SK-N-SH treated with all-trans-retinoic acid at 6 μM for 48 hours (cell line): ENCODE data around the gene TP53AIP1.

ENCODE experiments used
- ATAC-seq: fragments of 200-7000 bp; cut with Tn5 transposase; 3 replicates; pipeline ENCODE4 v1.9.1; 2020; ENCODE audit warnings: mild to moderate bottlenecking, moderate library complexity
- ARNTL ChIP-seq: fragments of 450-650 bp; formaldehyde crosslinking; IDR thresholded peaks from 2 replicates; pipeline ENCODE4 v1.5.0; 2020; ENCODE audit warnings: low read depth, mild to moderate bottlenecking, moderate library complexity, borderline replicate concordance
- BACH2 ChIP-seq: fragments of 250-450 bp; sonication (Bioruptor Pico); IDR thresholded peaks from 2 replicates; pipeline ENCODE4 v1.9.0; 2021; ENCODE audit warnings: mild to moderate bottlenecking, borderline replicate concordance
- CSDC2 ChIP-seq: fragments of 250-450 bp; sonication (Bioruptor Pico); IDR thresholded peaks from 2 replicates; pipeline ENCODE4 v1.5.0; 2020; ENCODE audit warnings: mild to moderate bottlenecking, moderate library complexity
- ESRRG ChIP-seq: fragments of 250-450 bp; sonication (Bioruptor Pico); IDR thresholded peaks from 2 replicates; pipeline ENCODE4 v1.6.1; 2021; ENCODE audit warnings: mild to moderate bottlenecking
- GLIS3 ChIP-seq: fragments of 250-450 bp; sonication (Bioruptor Pico); IDR thresholded peaks from 2 replicates; pipeline ENCODE4 v1.5.0; 2020; ENCODE audit warnings: mild to moderate bottlenecking, moderate library complexity
- ISL1 ChIP-seq: fragments of 250-450 bp; sonication (Bioruptor Pico); IDR thresholded peaks from 2 replicates; pipeline ENCODE4 v2.1.2; 2022; ENCODE audit warnings: mild to moderate bottlenecking, moderate library complexity
- OSR1 ChIP-seq: fragments of 250-450 bp; sonication (Bioruptor Pico); IDR thresholded peaks from 2 replicates; pipeline ENCODE4 v1.8.0; 2022; ENCODE audit warnings: moderate library complexity, mild to moderate bottlenecking, inconsistent platforms
- PPARA ChIP-seq: fragments of 250-450 bp; sonication (Bioruptor Pico); IDR thresholded peaks from 2 replicates; pipeline ENCODE4 v1.5.0; 2020; ENCODE audit warnings: mild to moderate bottlenecking, borderline replicate concordance
- RARB ChIP-seq: fragments of 250-450 bp; sonication (Bioruptor Pico); IDR thresholded peaks from 2 replicates; pipeline ENCODE4 v1.8.0; 2021; ENCODE audit warnings: mild to moderate bottlenecking, moderate library complexity
- SNAI2 ChIP-seq: fragments of 250-450 bp; sonication (Bioruptor Pico); IDR thresholded peaks from 2 replicates; pipeline ENCODE4 v1.5.0; 2020; ENCODE audit warnings: mild to moderate bottlenecking, moderate library complexity
- TCF4 ChIP-seq: fragments of 250-450 bp; sonication (Bioruptor Pico); IDR thresholded peaks from 2 replicates; pipeline ENCODE4 v1.8.0; 2021; ENCODE audit warnings: mild to moderate bottlenecking, moderate library complexity, borderline replicate concordance
- TOX ChIP-seq: fragments of 250-450 bp; sonication (Bioruptor Pico); IDR thresholded peaks from 2 replicates; pipeline ENCODE4 v1.8.0; 2021; ENCODE audit warnings: mild to moderate bottlenecking, moderate library complexity, borderline replicate concordance
- ZC3H10 ChIP-seq: fragments of 250-450 bp; sonication (Bioruptor Pico); IDR thresholded peaks from 2 replicates; pipeline ENCODE4 v1.5.1; 2021; ENCODE audit warnings: mild to moderate bottlenecking, moderate library complexity
- ZFP30 ChIP-seq: fragments of 450-650 bp; formaldehyde crosslinking; IDR thresholded peaks from 2 replicates; pipeline ENCODE4 v1.5.0; 2022; ENCODE audit warnings: mild to moderate bottlenecking, moderate library complexity
- ZNF565 ChIP-seq: fragments of 450-650 bp; formaldehyde crosslinking; conservative IDR thresholded peaks from 2 replicates; pipeline ENCODE4 v1.5.0; 2020; ENCODE audit warnings: low read depth, mild to moderate bottlenecking, moderate library complexity
- ZNF70 ChIP-seq: fragments of 450-650 bp; formaldehyde crosslinking; IDR thresholded peaks from 2 replicates; pipeline ENCODE4 v1.5.0; 2020; ENCODE audit warnings: mild to moderate bottlenecking, moderate library complexity
- ZNF8 ChIP-seq: fragments of 450-650 bp; formaldehyde crosslinking; IDR thresholded peaks from 2 replicates; pipeline ENCODE4 v1.5.0; 2020; ENCODE audit warnings: mild to moderate bottlenecking, moderate library complexity
- TF ChIP-seq, protein P1 (sequence below): fragments of 250-450 bp; sonication (Bioruptor Pico); IDR thresholded peaks from 2 replicates; pipeline ENCODE4 v1.8.0; 2021; ENCODE audit warnings: low read depth, mild to moderate bottlenecking, moderate library complexity, borderline replicate concordance
- TF ChIP-seq, protein P2 (sequence below): fragments of 250-450 bp; sonication (Bioruptor Pico); IDR thresholded peaks from 2 replicates; pipeline ENCODE4 v1.5.0; 2020; ENCODE audit warnings: mild to moderate bottlenecking, moderate library complexity
- TF ChIP-seq, protein P3 (sequence below): fragments of 250-450 bp; sonication (Bioruptor Pico); IDR thresholded peaks from 2 replicates; pipeline ENCODE4 v1.8.0; 2020; ENCODE audit warnings: mild to moderate bottlenecking, moderate library complexity, borderline replicate concordance
- TF ChIP-seq, protein P4 (sequence below): fragments of 250-450 bp; sonication (Bioruptor Pico); IDR thresholded peaks from 2 replicates; pipeline ENCODE4 v1.5.1; 2021; ENCODE audit warnings: mild to moderate bottlenecking, moderate library complexity

Gene TP53AIP1

DNA sequence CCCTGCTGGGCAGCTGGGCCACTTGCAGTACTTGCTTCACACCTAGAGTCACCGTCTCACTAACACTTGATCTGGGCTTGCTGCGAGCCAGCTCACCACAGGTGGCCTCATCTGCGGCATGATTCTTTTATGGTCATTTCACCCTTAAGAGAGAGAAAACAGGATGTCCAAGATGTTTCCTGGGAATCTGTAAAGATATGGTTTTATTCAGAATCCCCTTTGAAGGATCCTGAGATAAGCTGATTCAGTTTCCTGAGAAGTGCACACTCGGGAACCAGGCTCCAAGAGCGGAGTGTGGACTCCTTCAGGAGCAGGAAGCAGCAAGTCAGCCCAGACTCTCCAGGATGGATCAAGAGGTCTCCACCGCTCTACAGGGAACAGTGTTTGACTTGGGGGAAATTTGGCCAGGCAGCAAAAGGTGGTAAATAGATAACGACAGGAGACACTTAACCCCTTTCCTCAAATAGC, 21.8 kb upstream of the TP53AIP1 start (continued):
- TF ChIP-seq, protein P1, sequence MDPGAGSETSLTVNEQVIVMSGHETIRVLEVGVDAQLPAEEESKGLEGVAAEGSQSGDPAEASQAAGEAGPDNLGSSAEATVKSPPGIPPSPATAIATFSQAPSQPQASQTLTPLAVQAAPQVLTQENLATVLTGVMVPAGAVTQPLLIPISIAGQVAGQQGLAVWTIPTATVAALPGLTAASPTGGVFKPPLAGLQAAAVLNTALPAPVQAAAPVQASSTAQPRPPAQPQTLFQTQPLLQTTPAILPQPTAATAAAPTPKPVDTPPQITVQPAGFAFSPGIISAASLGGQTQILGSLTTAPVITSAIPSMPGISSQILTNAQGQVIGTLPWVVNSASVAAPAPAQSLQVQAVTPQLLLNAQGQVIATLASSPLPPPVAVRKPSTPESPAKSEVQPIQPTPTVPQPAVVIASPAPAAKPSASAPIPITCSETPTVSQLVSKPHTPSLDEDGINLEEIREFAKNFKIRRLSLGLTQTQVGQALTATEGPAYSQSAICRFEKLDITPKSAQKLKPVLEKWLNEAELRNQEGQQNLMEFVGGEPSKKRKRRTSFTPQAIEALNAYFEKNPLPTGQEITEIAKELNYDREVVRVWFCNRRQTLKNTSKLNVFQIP (CRISPR knock-in tag), result no peak

DNA sequence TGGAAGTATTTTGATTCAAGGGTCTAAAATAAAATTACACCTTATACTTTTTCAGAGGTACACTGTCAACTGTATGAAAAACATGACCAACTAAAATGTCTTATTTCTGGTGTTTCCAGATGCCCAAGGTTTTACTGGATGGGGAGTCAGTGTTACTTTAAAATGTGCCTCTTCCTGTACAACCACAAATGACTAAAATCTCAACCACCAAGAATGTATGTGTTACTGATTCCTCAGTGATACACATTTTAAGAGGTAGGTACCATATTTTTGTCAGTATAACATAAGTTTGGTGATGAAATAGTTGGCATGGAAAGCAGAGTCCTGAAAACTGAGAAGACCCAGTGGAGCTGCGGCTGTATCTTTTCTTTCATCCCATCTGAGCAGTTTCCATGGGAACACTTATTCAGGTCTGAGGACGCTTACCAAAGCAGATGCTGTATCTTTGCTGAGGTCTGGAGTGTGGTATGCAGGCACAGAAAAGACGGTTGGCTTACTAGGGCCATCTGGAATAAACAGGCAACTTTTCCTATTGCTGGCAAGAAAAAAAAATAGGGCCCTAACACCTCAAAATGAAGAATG, 21.2 kb upstream of the TP53AIP1 start:
- ATAC-seq, result no peak
- TF ChIP-seq CSDC2, result no peak
- TF ChIP-seq, protein P2, sequence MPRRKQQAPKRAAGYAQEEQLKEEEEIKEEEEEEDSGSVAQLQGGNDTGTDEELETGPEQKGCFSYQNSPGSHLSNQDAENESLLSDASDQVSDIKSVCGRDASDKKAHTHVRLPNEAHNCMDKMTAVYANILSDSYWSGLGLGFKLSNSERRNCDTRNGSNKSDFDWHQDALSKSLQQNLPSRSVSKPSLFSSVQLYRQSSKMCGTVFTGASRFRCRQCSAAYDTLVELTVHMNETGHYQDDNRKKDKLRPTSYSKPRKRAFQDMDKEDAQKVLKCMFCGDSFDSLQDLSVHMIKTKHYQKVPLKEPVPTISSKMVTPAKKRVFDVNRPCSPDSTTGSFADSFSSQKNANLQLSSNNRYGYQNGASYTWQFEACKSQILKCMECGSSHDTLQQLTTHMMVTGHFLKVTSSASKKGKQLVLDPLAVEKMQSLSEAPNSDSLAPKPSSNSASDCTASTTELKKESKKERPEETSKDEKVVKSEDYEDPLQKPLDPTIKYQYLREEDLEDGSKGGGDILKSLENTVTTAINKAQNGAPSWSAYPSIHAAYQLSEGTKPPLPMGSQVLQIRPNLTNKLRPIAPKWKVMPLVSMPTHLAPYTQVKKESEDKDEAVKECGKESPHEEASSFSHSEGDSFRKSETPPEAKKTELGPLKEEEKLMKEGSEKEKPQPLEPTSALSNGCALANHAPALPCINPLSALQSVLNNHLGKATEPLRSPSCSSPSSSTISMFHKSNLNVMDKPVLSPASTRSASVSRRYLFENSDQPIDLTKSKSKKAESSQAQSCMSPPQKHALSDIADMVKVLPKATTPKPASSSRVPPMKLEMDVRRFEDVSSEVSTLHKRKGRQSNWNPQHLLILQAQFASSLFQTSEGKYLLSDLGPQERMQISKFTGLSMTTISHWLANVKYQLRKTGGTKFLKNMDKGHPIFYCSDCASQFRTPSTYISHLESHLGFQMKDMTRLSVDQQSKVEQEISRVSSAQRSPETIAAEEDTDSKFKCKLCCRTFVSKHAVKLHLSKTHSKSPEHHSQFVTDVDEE, result no peak
- TF ChIP-seq ARNTL (CRISPR knock-in tag), result no peak
- no peak for TF ChIP-seq GLIS3 (CRISPR knock-in tag)
- TF ChIP-seq ZFP30 (CRISPR knock-in tag), result no peak
- no peak for TF ChIP-seq SNAI2 (CRISPR knock-in tag)
- TF ChIP-seq RARB (CRISPR knock-in tag), result no peak
- TF ChIP-seq, protein P3, sequence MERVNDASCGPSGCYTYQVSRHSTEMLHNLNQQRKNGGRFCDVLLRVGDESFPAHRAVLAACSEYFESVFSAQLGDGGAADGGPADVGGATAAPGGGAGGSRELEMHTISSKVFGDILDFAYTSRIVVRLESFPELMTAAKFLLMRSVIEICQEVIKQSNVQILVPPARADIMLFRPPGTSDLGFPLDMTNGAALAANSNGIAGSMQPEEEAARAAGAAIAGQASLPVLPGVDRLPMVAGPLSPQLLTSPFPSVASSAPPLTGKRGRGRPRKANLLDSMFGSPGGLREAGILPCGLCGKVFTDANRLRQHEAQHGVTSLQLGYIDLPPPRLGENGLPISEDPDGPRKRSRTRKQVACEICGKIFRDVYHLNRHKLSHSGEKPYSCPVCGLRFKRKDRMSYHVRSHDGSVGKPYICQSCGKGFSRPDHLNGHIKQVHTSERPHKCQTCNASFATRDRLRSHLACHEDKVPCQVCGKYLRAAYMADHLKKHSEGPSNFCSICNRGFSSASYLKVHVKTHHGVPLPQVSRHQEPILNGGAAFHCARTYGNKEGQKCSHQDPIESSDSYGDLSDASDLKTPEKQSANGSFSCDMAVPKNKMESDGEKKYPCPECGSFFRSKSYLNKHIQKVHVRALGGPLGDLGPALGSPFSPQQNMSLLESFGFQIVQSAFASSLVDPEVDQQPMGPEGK (CRISPR knock-in tag), result no peak
- no peak for TF ChIP-seq PPARA (CRISPR knock-in tag)
- TF ChIP-seq BACH2 (CRISPR knock-in tag), result no peak
- no peak for TF ChIP-seq ZNF565 (CRISPR knock-in tag)
- no peak for TF ChIP-seq OSR1 (CRISPR knock-in tag)
- TF ChIP-seq ZNF70, result no peak
- no peak for TF ChIP-seq ESRRG (CRISPR knock-in tag)
- no peak for TF ChIP-seq ZC3H10 (CRISPR knock-in tag)
- no peak for TF ChIP-seq TOX (CRISPR knock-in tag)
- no peak for TF ChIP-seq TCF4
- TF ChIP-seq, protein P1 (CRISPR knock-in tag), result no peak
- no peak for TF ChIP-seq ZNF8
- TF ChIP-seq ISL1 (CRISPR knock-in tag), result no peak

DNA sequence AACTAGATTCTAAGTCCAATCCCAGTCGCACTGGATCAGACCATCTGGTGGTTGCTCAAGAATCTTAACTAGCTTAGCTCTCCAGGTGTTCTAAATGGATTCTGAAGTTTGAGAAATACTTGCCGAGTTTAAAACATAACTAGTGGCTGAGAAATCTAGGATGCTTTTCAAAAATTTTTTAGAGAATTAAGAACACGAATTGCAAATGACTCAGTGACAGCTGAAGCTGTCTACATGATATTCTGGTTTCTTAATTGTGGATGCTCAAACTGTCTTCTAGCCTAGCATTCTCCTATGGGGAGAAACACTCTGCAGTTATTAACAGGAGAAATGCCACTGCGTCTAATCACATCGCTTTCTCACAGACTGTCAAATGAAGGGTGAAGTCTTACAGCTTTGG, 20.2 kb upstream of the TP53AIP1 start:
- no peak for ATAC-seq
- TF ChIP-seq ZFP30 (CRISPR knock-in tag), result no peak
- no peak for TF ChIP-seq TCF4
- no peak for TF ChIP-seq ZNF70
- no peak for TF ChIP-seq ZNF565 (CRISPR knock-in tag)
- TF ChIP-seq OSR1 (CRISPR knock-in tag), result no peak
- TF ChIP-seq, protein P3 (CRISPR knock-in tag), result no peak
- TF ChIP-seq, protein P4, sequence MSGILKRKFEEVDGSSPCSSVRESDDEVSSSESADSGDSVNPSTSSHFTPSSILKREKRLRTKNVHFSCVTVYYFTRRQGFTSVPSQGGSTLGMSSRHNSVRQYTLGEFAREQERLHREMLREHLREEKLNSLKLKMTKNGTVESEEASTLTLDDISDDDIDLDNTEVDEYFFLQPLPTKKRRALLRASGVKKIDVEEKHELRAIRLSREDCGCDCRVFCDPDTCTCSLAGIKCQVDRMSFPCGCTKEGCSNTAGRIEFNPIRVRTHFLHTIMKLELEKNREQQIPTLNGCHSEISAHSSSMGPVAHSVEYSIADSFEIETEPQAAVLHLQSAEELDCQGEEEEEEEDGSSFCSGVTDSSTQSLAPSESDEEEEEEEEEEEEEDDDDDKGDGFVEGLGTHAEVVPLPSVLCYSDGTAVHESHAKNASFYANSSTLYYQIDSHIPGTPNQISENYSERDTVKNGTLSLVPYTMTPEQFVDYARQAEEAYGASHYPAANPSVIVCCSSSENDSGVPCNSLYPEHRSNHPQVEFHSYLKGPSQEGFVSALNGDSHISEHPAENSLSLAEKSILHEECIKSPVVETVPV (CRISPR knock-in tag), result no peak
- no peak for TF ChIP-seq CSDC2
